ENCODE results near the gene ZNF217.

DNA sequence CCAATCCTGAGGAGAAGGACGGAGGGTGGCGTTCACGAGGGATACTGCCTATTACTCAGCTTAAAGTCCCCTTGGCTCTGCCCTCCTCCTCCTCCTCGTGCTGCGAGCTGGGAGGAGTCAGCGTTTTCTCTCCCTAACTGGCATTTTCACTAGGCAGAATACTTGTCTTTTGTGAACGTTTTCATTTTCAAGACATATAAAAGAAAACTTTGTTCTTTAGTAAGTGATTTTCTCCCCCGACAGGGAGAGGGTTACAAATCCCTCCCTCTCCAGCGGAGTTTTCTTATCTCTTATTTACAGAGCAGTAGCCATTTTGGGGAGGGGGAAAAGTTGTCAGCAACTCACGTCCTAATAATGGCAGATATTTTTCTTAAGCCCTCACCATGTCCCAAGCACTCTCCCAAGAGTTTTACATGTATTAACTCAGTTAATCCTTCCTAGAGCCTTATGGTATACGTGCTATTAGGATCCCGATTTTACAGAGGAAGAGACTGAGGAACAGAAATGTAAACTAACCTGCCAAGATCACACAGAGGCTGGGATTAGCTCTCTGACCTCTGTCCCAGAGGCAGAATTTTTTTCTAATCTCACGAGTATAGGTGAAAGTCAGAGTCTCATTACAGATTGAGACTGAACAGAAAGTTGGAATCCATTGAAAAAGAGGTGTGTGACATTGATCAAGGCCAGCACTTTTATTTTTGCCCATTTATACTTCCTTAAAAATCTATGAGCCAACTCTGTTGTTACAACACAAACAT is 30.0 kb upstream of the ZNF217 start:
- TF ChIP-seq, protein P1, sequence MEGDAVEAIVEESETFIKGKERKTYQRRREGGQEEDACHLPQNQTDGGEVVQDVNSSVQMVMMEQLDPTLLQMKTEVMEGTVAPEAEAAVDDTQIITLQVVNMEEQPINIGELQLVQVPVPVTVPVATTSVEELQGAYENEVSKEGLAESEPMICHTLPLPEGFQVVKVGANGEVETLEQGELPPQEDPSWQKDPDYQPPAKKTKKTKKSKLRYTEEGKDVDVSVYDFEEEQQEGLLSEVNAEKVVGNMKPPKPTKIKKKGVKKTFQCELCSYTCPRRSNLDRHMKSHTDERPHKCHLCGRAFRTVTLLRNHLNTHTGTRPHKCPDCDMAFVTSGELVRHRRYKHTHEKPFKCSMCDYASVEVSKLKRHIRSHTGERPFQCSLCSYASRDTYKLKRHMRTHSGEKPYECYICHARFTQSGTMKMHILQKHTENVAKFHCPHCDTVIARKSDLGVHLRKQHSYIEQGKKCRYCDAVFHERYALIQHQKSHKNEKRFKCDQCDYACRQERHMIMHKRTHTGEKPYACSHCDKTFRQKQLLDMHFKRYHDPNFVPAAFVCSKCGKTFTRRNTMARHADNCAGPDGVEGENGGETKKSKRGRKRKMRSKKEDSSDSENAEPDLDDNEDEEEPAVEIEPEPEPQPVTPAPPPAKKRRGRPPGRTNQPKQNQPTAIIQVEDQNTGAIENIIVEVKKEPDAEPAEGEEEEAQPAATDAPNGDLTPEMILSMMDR (IDR thresholded peaks at IDR 0.05; ENCODE audit: poor library complexity): peak; percentile 15
- TF ChIP-seq EZH2phosphoT487 (IDR thresholded peaks at IDR 0.05; ENCODE audit: low read depth, severe bottlenecking, unreplicated experiment) (no peak), EZH2 (IDR thresholded peaks at IDR 0.05; ENCODE audit: borderline replicate concordance) (no peak)

All from hepatocyte (in vitro differentiated cells).